Muscle of back (tissue), 11 donors: ENCODE data around the gene TPSAB1. TPM values are rescaled to one million over a fixed set of nuclear protein-coding genes. Genes with fewer than 3 reads are reported as not detected.
A peak's percentile ranks its signal among the peaks of the same experiment; 100 is the strongest.
"Not testable (repeated sequence)": the region's sequence is repeated elsewhere in the genome, so short reads cannot be mapped to it uniquely, and the experiment has no call there.

Source experiments
- DNase-seq, 3 donors: peaks; one replicate each; pipeline versions ENCODE4 v3.0.0 to v3.0.0-alpha.2; 2013
- polyA plus RNA-seq, 10 donors: library from polyadenylated mRNA; unstranded; fragments of 120-200 nt; gene quantifications; one replicate each; pipeline ENCODE4 v1.2.1, GENCODE V29; 2013; ENCODE audit not compliant: insufficient read length in 10 of 10

TPSAB1 gene
- polyA plus RNA-seq, 10 donors = 0.67 to 7.3 (median 2.6) TPM

- DNase-seq = no peak
Observed at GRCh38 chr16:1265090-1265630, 24.7 kb downstream of the TPSAB1 start.

- DNase-seq = no peak
Observed at GRCh38 chr16:1265826-1266225, 25.3 kb downstream of the TPSAB1 start.

- not testable (repeated sequence) for DNase-seq
Observed at GRCh38 chr16:1269418-1269817, 28.9 kb downstream of the TPSAB1 start.

- no peak for DNase-seq
Observed at GRCh38 chr16:1271380-1271723, 30.8 kb downstream of the TPSAB1 start.

- DNase-seq = peak; percentile 22 to 47 (median 34)
Observed at GRCh38 chr16:1271724-1272413, 31.4 kb downstream of the TPSAB1 start.

GRCh38 chr16:1272453-1273198 is 32.1 kb downstream of the TPSAB1 start:
- DNase-seq = no peak

DNA sequence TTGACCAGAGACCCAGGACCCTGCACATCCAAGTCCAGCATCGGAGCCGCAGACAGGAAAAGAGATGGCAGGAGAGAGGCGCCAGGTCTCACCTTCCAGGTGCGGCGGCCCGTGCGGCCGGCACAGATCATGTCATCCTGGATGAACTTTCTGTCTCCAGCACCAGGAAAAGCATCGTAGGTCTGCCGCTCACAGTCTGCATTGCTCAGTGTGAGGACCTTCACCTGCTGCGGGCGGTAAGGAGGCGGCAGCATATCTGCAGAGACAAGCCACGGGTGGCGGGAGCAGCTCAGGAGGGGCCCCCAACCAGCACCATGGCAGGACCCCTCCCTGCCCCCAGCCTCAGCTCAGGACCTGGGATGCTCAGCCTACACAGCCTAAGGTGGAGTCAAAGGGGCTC is 33.3 kb downstream of the TPSAB1 start:
- DNase-seq = no peak

GRCh38 chr16:1274767-1275166 is 34.3 kb downstream of the TPSAB1 start:
- DNase-seq = no peak

DNA sequence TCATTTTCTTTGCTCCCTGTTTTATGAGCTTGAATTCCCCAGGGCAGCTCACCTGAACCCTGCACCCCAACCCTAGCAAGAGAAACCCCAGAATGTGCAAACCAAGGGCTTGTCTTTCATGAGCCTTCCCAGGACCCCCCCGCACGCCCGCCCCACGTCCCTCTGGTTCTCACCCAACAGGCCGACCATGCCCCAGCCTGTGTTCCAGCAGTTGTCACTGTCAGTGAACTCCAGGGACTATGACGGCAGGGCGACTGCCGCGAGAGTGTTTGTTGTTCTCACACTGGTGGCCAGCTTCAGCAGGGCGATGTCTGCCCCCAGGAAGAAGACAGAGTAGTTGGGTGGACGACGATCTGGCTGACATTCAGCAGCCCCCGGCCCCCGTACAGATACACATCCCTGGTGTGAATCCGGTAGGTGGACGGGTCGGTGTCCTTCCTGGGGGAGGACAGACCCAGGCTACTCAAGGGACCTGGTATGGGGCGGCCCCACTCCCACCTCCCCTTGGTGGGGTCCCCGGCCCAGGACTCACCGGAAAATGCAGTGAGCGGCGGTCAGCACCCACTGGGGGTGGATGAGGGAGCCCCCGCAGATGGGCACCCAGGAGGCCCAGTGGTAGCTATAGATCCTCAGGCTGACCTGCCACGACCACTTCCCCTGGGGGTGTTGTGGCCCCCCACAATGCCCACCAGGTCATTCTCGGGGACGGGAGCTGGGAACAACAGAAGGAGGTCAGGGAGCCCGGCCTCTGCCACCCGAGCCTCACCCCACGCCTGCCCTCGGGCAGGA is 35.5 kb downstream of the TPSAB1 start:
- peak in 1 of 3 donors; percentile 18 for DNase-seq

- DNase-seq = no peak
Observed at GRCh38 chr16:1276580-1276878, 36.0 kb downstream of the TPSAB1 start.

GRCh38 chr16:1277151-1277598 is 36.7 kb downstream of the TPSAB1 start:
- no peak for DNase-seq

DNA sequence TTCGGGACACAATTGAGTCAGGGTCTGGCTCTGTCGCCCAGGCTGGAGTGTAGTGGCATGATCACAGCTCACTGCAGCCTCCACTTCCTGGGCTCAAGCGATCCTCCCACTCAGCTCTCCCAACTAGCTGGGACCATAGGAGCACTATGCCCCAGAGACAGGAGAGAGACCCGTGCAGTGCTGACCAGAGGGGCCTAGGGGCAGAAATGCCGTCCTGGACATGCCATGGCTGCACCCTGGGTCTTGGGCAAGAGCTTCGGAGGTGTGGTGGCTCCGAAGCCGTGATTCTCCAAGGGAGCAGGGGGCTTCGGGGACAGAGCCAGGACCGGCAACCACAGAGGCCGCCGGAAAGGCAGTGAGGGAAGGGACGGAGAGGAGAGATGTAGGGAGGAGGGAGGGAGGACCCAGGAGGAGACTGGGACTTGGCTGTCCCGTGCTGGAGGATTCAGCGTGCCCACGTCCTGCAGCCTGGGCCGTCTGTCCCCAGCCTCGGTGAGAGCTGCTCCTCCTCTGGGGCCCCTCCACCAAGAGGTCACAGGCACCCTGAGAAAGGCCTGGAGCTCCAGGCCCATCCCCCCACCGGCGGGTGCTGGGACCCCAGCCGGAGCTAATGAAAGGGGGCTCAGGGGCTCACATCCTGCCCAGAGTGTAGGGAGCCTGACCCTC is 37.2 kb downstream of the TPSAB1 start:
- no peak for DNase-seq

- DNase-seq = no peak
Observed at GRCh38 chr16:1278477-1278876, 38.0 kb downstream of the TPSAB1 start.

DNA sequence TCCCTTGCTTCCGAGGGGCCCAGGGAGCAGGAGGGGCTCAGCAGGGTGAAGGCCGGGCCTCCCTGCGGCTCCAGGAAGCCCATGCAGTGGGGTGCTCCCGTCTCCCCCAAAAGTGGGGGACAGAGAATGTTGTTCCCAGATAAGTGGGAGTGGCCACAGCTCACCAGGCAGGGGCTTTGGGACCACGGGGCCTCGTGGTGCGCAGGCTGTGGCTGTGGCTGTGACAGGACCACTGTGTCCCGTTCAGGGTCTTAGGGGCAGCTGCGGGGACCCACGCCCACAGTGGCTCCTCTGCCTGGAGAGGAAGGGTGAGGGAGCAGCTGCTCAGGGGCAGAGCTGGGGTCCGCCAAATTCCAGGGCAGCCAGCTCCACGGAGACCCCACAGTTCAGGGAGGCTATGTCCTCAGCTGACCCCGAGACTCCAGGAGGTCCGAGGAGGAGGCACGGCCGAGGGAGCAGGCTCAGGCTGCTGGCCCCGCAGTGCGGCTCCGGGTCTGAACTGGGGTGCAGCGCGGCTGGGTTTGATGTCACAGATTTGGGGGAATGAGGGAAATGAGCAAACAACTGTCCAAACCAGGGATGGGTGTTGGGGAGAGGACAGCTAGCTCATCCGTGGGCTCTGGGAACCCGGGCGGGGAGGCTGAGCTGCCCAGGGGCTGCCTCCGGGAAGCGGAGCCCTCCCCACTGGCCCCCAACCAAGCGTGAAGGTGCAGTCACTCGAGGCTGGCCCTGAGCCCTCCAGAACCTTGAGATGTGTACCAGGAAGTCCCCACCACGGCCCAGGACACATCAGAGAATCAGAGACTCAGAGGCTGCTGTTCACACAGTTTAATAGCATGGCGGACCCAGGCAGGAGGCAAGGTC is 38.8 kb downstream of the TPSAB1 start:
- no peak for DNase-seq

DNA sequence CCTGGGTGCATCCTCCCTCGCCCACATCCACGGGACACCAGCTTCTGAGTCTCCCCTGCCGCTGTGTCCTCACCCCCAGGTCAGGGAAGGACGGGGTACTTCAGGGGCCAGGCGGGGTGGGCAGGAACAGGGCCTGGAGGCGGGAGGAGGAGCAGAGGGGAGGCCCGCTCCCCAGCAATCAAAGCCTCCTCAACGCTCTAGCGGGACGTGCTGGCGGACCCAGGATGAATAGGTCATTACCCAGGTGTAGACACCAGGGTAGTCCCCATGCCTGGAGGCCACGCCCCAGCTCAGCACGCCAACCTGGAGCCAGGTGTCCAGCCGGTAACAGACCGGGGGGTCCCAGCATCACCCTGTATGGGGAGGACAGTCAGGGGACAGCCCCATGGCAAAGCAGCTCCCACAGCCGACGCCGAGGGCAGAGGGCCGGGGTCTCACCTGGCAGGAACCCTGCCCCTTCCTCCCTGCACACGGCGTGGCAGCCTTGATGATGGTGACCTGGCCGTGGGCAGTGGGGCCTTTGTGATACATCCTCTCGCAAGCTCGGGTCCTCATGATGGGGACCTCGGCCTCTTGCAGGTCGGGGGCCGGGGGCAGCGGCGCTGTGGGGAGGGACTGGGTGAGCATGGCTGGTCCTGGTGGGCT is 39.6 kb downstream of the TPSAB1 start:
- no peak for DNase-seq

DNA sequence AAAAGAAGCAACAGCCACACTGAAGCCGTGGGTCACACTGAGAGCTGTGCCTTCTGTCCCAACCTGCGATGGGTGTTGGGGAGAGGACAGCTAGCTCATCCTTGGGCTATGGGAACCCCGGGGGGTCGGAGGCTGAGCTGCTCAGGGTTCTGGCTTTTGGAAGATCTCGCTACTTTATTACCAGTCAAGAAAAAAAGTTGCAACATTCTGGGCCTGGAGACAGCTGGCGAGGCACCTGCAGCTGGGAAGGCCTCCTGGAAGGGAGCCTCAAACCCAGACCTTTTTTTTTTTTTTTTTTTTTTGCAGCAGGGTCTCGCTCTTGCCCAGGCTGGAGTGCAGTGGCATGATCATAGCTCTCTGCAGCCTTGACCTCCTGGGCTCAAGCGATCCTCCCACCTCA is 40.3 kb downstream of the TPSAB1 start:
- DNase-seq = no peak

DNA sequence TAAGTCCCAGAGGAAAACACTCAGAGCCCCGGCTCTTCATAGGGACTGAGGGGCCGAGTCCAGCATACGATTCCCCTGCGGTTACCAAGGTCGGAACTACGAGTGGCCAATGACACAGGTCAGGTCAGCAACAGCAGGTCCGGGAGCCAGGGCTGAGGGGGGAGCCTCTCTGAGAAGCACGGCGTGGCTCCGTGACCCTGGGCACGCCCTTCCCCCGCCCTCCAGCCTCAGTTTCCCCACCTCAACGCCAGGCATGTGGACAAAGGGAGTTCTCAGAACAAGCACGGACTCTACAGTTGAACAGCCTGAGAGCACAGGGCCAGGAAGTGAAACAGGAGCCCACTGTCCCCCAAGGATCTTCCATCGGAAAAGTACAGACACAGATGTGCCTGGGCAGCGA is 41.0 kb downstream of the TPSAB1 start:
- no peak for DNase-seq

DNA sequence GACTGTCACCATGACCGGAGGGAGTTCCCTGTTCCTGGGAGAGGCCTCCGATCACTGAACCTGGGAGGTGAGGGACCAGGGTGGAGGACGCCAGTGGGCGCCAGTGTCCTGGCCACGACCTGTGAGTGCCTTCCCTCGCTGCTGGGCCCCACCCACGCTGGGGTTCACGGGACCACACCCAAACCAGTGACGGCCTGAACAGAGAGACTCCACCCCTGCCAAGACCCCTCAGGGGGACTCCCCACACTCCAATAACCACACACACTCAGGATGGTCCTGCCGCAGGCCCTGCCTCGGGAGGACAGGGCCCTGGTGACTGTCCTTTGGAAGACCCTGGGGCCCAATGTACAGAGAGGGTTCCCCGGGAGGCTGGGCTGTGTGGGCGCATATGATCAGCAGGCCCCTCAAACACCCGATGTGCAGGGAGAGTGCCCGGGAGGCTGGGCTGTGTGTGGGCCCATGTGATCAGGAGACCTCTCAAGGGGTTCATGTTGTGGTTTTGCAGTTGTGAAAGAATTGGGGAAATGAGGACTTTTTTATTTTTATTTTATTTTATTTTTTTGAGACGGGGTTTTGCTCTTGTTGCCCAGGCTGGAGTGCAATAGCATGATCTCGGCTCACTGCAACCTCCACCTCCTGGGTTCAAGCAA is 41.9 kb downstream of the TPSAB1 start:
- no peak for DNase-seq

- no peak for DNase-seq
Observed at GRCh38 chr16:1283296-1283695, 42.8 kb downstream of the TPSAB1 start.
